Stimulated activated CD8-positive, alpha-beta memory T cell treated with anti-CD3 and anti-CD28 coated beads, Interleukin-7, amount 100 ng/mL, for 1 hour (primary cell): Measurements from ENCODE around the gene TUBB4B.

Experiments used
- DNase-seq, 2 donors: peaks; one replicate each; pipeline ENCODE4 v3.0.0-alpha.2; 2020; ENCODE audit warnings: low read depth in 2 of 2

TUBB4B gene

DNA sequence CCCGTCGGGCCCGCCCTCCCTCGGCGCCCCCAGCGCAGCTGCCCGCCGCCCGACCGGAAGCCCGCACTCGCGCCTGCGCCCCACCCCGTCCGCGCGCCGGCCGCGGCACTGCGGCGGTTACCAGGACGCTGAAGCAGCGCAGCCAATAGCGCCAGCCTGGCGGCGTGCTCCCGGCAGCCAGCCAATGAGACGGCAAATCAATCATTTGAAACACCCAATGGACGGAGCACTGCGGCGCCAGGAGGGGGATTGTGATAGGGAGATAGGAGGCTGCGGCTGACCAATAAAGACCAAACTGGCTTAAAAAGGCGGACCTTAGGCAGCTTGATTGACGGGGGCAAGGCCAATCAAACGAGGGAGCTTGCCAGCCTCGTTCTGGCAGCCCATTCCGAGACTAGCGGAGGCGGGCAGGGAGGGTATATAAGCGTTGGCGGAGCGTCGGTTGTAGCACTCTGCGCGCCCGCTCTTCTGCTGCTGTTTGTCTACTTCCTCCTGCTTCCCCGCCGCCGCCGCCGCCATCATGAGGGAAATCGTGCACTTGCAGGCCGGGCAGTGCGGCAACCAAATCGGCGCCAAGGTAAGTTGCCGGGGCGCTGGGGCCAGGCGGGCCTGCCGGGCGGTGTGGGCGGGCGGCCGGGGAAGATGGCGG is at the start of gene TUBB4B:
TSS of gene TUBB4B (plus strand) at position 447 of the 649 bp plus-strand sequence. CDS start at position 521, 74 bp downstream.
- DNase-seq, result peak; percentile 89 to 95

DNA sequence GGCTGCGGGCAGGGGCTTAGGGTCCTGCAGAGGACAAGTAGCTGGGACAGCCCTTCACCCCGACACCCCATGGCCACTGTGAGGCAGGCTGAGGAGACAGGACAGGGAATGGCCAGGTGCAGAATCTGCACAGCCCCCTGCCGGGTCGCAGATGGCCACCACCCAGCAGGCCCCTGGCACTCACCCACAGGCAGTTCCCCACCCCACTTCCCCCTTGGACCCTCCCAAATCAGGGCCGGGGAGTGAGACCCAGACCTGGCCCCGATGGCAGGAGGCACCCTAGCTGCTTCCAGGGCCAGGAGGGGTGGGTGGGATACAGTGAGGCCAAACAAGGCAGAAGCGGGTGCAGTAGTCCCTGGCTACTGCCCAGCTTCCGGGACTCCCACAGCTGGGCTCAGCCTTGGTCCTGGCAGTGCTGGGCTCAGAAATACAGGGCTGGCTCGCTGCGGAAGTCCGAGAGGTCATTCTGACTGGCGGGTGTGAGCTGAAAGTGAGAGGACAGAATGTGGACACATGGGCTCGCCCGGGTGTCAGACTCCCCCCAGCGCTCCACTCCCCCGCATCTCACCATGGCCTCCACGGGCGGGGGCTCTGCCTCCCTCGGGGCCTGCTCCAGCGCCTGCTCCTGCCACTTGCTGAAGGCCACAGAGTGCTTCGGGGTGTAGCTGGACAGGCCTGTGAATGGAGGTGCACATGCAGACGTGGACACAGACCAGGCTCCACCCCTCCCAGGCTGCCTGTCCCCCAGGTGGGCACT is 49.2 kb upstream of the TUBB4B start:
- no peak for DNase-seq

DNA sequence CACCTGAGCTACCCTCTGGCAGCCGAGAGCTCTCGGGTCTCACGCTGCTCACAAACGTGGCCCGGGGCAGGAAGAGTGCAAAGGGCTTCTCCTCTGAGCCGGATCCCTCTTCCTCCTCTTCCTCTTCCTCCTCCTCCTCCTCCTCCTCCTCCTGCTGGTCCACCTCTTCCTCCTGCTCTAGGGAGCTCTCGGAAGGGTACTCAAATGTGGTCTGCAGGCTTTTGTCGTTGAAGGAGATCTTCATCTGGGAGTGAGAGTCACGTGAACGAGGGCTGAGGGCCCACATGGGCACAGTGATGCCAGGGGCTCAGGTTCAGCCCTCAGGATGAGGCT is 48.7 kb upstream of the TUBB4B start:
- no peak for DNase-seq

DNA sequence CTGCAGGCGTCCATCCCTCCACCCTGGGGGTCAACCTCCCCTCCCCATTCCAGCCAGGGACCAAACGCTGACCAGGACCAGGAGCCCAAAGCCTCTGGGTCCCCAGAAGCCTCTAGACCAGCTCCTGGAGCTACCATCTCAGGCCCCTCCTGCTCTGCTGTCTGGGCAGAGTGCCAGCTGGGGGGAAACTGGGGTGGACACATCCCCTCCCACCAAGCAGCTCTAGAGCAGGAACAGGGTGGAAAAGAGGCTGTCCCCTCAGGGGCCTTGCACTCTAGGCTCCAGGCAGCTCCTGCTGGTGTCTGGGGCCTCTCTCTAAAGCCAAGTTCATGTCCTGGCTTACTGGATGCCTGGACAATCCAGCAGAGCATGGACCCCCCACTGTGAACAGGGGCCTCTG is 48.2 kb upstream of the TUBB4B start:
- no peak for DNase-seq

DNA sequence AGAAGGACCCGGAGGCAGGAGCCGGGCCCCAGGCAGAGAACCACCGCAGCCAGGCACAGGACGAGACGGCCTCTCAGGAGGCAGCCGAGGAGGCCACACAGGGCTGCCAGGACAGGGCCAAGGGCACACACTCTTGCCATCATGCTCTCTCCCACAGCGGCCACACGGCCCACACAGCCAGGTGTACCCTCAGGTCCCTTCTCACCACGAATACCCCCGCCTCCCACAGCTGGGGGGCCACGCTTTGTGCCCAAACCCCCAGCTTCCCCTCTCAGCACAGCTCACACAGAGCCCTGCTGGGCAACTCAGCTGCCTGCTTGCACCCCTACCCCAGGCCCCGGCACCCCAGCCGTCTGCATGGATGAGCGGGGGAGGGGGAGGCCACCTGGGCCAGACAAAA is 47.3 kb upstream of the TUBB4B start:
- no peak for DNase-seq

DNA sequence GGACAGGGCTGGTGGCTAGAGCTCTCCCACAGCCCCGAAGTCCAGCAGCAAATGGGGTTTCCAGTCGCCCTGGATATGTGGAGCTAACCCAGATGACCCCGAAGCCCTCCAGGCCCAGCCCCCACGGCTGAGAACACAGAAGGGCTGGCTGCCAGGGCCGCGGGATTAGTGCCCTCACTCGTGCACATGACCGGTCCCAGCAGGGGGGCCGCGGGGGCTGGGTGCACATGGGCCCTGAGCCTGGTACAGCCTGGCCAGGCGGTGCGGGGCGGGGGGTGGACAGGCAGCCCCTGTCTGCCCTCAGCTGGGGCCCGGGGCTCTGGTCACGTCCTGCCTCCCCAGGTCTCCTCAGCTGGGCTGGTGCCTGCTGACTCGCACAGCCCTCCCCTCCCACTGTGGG is 46.7 kb upstream of the TUBB4B start:
- DNase-seq, result no peak

DNA sequence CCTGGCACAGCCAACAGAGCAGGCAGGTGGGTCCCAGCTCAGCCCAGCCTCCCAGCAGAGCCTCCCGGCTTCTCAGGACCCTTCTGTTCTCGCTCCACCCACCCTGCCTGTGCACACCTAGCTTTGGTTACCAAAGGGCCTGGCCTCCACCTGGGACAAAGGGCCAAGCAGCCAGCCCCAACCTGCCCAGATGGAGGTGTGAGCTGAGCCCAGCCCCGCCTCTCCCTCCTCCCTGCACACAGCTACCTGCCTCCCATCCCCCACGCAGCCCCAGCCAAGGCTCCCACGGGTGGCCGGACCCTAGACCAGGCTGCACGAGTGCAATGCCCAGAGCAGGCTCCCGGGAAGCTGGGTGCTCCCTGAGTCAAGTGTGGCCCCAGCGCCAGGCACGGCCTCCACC is 46.2 kb upstream of the TUBB4B start:
- DNase-seq, result no peak

DNA sequence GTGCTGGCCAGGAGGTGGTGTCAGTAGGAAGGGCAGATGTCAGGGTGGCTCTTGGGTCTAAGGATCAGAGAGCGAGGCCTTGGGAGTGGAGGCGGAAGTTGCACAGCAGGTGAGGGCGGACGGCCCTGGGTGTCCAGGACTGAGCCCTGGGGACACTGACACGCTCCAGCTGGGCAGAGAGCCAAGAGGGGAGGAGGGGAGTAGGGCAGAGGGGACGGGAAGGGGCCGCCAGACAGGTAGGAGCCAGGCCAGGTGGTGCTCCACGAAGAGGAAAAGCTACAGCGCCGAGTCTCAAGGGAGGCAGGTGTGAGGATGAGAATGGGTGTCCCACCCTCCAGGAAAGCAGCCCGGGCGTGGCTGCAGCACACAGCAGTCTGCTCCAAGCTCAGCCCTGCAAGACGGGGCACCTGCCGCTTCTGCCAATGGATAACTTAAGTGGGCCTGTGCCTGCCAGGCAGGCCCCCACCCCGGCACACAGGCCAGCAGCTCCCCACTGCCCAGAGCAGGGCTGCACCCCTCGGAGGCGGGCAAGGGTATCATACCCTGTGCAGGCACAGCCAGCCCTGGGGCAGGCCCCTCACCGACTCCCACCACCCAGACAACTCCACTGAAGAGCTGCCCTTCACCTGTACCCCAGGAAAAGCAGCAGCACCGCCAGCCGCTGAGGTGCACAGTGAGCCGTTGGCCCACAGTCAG is 45.4 kb upstream of the TUBB4B start:
- DNase-seq, result no peak

DNA sequence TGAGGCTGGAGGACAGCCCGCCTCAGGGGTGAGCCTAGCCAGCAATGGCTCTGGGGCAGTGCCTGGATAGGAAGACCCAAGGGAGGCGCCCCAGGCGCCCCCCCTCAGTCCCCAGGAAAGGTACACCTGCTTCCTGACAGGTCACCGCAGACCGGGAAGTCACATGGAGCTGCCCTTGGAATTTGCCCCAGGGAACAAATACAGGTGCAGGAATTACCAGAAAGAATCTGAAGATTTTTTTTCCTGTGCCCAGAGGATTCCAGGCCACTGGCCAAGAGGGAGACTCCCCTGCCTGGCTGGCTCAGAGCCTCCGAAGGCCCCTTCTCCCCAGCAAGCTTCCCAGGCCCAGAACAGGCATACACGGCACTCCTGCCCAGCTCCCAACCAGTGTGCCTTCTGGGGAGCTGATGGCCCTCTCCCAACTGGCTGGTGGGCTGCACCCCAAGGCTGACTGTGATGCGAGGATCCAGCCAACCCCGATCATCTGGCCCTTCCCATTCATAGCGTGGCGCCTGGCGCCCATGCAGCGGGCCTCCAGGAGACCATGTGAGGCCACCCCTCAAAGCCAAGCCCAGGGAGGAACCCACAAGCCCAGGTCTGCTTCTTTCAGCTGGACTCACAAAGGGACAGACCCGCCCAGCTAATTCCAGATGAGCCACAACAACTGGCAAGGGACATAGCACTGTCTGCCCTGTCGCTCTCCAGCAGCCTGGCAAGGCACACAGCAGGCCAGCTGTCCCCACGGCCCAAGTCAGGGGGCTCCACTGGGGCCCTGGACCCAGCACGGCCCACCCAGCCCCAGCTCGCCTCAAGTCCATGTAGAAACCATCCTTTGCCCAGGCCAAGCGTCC is 42.8 kb upstream of the TUBB4B start:
- no peak for DNase-seq

DNA sequence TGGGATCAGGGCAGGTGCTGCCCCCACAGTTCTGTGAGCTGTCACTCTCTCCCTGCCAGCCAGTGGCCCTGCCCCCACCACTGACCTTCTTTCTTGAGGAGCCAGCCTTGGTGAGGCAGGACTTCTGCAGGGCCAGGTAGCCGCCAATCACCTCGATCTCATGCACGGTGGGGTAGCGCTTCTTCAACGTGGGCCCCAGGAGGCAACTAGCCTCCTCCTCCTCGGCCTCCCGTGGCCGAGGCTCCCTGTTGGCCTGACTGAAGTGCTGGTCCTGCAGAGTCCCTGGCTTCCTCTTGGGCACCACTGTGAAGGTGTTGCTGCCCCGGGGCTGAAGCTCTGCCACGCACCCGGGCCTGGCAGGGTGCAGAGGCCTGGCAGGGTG is 42.2 kb upstream of the TUBB4B start:
- no peak for DNase-seq

DNA sequence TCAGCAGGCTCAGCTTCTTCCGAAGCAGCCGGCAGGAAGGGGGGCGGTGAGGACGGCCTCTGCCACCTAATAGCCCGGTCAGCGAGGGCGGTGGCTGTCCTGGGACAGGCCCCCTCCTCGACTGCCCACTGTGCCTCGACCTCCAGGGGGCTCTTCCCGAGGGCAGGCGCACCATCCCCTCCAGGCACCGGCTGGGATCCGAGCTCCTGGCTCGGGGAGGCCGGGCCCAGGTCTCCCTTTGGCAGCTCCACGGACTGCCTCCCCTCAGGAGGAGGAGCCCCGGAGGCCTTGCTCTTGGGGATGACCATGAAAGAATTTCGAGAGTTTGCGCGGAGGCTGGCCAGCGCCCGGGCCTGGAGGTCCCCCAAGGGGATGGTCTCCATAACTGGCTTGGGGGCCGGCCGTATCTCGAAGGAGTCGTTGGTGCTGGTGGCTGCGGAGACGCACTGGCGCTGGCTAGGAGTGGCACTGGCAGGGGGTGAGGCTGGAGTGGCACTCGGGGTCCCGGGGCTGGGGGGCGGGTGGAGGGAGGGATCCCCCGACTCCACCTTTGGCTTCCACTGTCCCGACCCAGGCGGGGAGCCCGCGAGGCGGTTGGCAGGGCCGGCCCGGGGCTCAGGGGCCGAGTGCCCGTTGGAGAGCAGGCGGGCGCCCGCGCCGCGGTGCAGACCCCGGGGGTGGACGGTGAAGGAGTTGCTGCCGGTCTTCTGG is 41.5 kb upstream of the TUBB4B start:
- DNase-seq, result no peak

DNA sequence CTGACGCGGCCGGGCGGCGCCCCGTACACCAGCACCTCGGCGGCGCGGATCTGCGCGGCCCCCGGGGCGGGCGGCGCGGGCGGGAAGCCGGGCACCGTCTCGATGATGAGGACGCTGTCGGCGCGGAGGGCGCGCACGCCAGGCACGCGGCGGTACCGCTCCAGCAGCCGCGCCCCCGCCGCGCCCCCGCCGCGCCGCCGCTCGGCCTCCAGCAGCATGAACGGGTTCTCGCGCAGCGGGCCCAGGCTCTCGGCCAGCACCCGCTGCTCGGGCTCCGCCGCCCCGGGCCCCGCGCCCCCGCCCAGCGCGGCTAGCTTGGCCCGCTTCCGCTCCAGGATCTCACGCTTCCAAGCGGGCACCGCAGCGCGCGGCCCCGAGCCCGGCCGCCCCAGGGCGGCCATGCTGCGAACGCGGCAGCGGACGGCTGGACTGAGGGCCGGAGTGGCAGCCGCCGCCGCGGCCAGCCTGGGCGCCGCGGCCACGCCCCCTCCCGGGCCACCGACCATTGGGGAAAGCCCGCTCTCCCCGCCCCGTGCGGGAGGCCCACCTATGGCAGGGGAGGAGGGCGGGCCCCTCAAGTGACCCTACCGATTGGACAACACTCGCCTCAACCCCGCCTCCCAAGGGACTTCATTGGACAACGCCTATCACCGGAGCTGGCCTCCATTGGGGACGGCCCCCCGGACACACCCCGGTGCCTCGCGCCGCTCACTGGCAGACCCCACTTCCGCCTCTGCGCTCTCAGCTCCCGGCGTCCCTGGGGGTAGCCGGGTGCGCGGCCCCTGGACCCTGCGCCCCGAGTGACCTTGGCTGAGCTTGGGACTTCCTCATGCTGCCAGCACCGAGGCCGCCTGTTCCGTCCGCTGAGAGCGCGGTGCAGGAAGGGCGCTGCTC is 40.5 kb upstream of the TUBB4B start, which contains the start of gene TPRN:
TSS of gene TPRN (minus strand) at position 431 of the 894 bp plus-strand sequence. CDS start at position 401, 30 bp downstream.
- DNase-seq, result peak; percentile 93

DNA sequence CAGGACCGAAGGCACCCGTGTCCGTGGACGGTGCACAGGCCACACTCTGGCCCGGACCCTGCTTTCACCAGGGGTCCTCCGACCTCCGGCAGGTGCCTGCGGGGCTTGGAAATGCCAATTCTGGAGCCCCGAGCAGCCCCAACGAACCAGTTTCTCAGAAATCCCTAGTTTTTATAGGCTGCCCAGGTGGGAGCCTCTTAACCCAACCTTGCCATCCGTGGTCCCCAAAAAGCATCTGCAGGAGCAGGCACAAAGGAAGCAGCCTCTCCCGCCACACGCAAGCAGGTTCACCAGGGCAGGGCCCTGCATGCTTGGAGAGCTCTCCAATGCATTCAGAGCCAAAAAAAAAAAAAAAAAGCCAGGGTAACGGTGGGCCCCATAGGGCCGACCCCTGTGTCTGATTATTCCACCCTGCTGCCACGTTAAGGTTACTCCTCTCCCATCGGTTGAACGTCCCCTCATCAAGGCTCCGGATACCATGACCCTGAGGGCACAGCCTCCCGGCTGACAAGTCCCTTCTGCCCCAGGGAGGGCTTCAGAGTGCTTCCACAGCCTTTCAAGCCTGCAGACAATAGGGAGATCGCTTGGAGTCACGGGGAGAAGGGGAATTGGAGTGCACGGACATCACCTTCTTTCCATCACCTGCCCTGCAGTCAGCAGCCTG is 39.8 kb upstream of the TUBB4B start:
- no peak for DNase-seq

DNA sequence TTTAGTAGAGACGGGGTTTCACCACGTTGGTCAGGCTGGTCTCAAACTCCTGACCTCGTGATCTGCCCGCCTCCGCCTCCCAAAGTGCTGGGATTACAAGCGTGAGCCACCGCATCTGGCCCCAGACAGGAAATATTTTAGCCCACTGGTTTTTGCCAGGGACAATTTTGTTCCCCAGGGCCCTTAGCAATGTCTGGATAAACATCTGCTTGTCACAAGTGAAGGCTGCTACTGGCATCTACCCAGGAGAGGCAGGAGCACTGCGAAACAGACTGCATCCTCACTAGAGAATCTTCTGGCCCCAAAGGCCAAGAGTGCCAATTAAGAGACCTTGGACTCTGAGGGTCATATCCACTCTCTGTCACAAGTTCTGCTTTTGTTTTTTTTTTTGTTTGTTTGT is 38.1 kb upstream of the TUBB4B start:
- DNase-seq, result no peak

DNA sequence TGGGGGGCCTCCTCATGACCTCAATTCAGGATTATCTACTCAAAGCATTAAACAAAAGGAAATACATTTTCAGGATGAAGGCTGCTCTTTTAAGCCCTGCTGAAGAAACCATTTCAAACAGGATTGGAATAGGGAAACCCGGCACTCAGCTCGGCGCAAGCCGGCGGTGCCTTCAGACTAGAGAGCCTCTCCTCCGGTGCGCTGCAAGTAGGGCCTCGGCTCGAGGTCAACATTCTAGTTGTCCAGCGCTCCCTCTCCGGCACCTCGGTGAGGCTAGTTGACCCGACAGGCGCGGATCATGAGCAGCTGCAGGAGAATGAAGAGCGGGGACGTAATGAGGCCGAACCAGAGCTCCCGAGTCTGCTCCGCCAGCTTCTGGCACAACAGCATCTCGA is 36.4 kb upstream of the TUBB4B start:
- no peak for DNase-seq

DNA sequence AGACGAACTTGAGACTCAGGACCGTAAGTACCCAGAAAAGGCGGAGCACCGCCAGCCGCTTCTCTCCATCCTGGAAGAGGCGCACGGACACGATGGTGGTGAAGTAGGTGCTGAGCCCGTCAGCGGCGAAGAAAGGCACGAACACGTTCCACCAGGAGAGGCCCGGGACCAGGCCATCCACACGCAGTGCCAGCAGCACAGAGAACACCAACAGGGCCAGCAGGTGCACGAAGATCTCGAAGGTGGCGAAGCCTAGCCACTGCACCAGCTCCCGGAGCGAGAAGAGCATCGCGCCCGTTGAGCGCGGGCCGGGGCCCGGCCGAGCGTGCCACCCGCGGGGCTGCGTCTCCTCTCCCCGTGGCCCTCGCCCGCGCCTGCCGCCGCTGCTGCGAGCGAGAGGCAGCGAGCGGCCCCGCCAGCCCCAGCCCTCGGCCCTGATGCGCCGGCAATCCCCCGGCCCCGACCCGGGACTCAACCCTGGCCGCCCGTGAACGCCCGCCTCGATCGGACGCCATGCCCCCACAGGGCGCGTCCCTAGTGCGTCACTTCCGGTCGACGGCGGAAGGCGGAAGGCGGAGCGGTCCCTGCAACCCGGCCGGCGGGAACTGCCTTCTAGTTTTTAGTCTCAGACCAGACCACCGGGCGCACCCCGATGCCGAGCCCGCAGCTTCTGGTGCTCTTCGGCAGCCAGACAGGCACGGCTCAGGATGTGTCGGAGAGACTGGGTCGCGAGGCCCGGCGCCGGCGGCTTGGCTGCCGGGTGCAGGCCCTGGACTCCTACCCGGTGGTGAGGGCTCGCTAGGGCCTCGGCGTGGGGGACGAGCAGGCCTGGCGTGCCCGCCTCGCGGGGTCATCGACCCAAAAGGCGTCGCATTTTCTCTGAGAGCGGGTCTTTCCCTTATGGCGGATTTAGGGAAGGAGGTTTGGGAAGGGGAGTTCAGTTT is 35.7 kb upstream of the TUBB4B start, which contains the start of the genes NDOR1 and TMEM203:
TSS of gene NDOR1 (plus strand) at position 575 of the 944 bp plus-strand sequence. CDS start at position 653, 78 bp downstream.
TSS of gene TMEM203 (minus strand) at position 523 of the 944 bp plus-strand sequence. CDS start at position 289, 234 bp downstream.
- peak; percentile 91 to 92 for DNase-seq

DNA sequence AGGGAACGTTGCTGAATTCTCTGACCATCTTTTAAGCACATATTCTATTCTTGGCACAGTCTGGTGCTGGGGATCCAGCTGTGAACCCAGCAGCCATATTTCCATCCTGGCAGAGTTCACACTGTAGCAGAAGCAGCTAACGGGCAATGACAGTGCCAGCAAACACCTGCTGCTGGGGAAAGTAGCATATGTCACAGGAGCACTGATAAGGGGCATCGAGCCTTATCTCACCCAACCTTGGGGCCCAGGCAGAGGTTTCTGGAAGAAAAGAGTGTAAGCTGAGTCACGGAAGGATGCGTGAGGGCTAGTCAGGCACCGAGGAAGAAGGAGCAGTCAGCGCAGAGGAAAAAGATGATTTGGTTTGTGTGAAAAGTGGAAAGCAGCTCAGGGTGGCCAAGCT is 34.5 kb upstream of the TUBB4B start:
- no peak for DNase-seq

DNA sequence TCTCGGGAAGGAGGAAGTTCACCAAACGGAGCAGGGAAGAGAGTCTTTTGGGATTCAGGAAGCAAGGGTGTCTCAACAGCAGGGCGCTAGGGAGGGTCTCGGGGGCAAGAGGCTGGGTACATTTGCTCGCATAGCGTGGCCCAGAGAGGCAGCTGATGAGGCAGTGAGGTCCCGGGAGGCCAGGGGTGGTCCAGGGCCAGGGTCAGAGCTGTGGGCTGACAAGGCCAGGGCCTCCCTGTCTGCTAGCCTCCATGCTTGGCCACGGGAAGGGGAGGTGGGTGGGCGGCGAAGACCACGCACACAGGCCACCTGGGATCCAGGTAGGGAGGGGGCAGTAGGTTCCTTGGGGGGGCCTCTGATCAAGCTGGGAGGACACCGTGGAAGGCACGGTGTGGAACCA is 29.6 kb upstream of the TUBB4B start:
- DNase-seq, result no peak
